HL-60 (cell line): Measurements from ENCODE around the gene AP3D1.

ENCODE experiments used
- GABPA ChIP-seq: IDR thresholded peaks from 2 replicates; pipeline ENCODE4 v1.6.1; 2012; ENCODE audit warnings: low read depth
- POLR2AphosphoS5 ChIP-seq: IDR thresholded peaks from 2 replicates; pipeline ENCODE4 v1.6.1; 2012; ENCODE audit warnings: low read depth
- TF ChIP-seq, protein P1 (sequence below): IDR thresholded peaks from one replicate; pipeline ENCODE4 v1.5.1; 2011; ENCODE audit warnings: low read length, control low read depth, inconsistent platforms; ENCODE audit not compliant: insufficient read depth
- TF ChIP-seq, protein P2 (sequence below): IDR thresholded peaks from 2 replicates; pipeline ENCODE4 v1.6.1; 2012; ENCODE audit warnings: low read depth; ENCODE audit not compliant: insufficient replicate concordance

GRCh38 chr19:2140138-2140569 lies 11.2 kb downstream of the AP3D1 start:
- TF ChIP-seq, protein P1, sequence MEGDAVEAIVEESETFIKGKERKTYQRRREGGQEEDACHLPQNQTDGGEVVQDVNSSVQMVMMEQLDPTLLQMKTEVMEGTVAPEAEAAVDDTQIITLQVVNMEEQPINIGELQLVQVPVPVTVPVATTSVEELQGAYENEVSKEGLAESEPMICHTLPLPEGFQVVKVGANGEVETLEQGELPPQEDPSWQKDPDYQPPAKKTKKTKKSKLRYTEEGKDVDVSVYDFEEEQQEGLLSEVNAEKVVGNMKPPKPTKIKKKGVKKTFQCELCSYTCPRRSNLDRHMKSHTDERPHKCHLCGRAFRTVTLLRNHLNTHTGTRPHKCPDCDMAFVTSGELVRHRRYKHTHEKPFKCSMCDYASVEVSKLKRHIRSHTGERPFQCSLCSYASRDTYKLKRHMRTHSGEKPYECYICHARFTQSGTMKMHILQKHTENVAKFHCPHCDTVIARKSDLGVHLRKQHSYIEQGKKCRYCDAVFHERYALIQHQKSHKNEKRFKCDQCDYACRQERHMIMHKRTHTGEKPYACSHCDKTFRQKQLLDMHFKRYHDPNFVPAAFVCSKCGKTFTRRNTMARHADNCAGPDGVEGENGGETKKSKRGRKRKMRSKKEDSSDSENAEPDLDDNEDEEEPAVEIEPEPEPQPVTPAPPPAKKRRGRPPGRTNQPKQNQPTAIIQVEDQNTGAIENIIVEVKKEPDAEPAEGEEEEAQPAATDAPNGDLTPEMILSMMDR, result no peak
- TF ChIP-seq GABPA (no peak), POLR2AphosphoS5 (no peak)
- TF ChIP-seq, protein P2, sequence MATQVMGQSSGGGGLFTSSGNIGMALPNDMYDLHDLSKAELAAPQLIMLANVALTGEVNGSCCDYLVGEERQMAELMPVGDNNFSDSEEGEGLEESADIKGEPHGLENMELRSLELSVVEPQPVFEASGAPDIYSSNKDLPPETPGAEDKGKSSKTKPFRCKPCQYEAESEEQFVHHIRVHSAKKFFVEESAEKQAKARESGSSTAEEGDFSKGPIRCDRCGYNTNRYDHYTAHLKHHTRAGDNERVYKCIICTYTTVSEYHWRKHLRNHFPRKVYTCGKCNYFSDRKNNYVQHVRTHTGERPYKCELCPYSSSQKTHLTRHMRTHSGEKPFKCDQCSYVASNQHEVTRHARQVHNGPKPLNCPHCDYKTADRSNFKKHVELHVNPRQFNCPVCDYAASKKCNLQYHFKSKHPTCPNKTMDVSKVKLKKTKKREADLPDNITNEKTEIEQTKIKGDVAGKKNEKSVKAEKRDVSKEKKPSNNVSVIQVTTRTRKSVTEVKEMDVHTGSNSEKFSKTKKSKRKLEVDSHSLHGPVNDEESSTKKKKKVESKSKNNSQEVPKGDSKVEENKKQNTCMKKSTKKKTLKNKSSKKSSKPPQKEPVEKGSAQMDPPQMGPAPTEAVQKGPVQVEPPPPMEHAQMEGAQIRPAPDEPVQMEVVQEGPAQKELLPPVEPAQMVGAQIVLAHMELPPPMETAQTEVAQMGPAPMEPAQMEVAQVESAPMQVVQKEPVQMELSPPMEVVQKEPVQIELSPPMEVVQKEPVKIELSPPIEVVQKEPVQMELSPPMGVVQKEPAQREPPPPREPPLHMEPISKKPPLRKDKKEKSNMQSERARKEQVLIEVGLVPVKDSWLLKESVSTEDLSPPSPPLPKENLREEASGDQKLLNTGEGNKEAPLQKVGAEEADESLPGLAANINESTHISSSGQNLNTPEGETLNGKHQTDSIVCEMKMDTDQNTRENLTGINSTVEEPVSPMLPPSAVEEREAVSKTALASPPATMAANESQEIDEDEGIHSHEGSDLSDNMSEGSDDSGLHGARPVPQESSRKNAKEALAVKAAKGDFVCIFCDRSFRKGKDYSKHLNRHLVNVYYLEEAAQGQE, result no peak
